ENCODE measurements around the gene SARDH. TPM values are rescaled to one million over a fixed set of nuclear protein-coding genes. Genes with fewer than 3 reads are reported as not detected.

SARDH gene
- total RNA-seq, 2 donors from 2014 or later: 8.4 to 11.2 TPM

- Histone ChIP-seq H3K9me3 (ENCODE audit: control insufficient read depth, low read length) (no peaks in the 10 kb centered on the region), H3K36me3 (ENCODE audit: control insufficient read depth, insufficient read depth, low read length) (no peaks in the 10 kb centered on the region), H3K27ac (ENCODE audit: low read depth, low read length) (no peak overlapping the region), H3K27me3 (ENCODE audit: control insufficient read depth, insufficient read depth, low read length, poor library complexity, severe bottlenecking) (no peaks in the 10 kb centered on the region), H3K4me3 (ENCODE audit: low read length) (no peak overlapping the region), H3K9ac (ENCODE audit: extremely low read depth, low read length, poor library complexity, severe bottlenecking) (no peak overlapping the region), H3K4me1 (ENCODE audit: control insufficient read depth, insufficient read depth, low read length) (no peaks in the 10 kb centered on the region)
- H3K27ac Mint-ChIP-seq: peak overlapping the region; percentile 36
- TF ChIP-seq, protein P1, sequence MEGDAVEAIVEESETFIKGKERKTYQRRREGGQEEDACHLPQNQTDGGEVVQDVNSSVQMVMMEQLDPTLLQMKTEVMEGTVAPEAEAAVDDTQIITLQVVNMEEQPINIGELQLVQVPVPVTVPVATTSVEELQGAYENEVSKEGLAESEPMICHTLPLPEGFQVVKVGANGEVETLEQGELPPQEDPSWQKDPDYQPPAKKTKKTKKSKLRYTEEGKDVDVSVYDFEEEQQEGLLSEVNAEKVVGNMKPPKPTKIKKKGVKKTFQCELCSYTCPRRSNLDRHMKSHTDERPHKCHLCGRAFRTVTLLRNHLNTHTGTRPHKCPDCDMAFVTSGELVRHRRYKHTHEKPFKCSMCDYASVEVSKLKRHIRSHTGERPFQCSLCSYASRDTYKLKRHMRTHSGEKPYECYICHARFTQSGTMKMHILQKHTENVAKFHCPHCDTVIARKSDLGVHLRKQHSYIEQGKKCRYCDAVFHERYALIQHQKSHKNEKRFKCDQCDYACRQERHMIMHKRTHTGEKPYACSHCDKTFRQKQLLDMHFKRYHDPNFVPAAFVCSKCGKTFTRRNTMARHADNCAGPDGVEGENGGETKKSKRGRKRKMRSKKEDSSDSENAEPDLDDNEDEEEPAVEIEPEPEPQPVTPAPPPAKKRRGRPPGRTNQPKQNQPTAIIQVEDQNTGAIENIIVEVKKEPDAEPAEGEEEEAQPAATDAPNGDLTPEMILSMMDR (conservative IDR thresholded peaks at IDR 0.05): peak; percentile 64
- peaks cover 3% of the 10 kb centered on the region for H3K4me1 Mint-ChIP-seq
- no peaks in the 10 kb centered on the region for H3K27me3 Mint-ChIP-seq (ENCODE audit: insufficient read depth)
- no peak overlapping the region for H3K4me3 Mint-ChIP-seq
- peaks cover 7% of the 10 kb centered on the region for H3K9me3 Mint-ChIP-seq
- 86 to 87% methylated on average over 14 to 21 of the region's 21 CpGs for WGBS, 2 experiments (ENCODE audit: insufficient coverage in 1 of 2, insufficient read length in 1 of 2)
- H3K36me3 Mint-ChIP-seq (ENCODE audit: low read depth): no peaks in the 10 kb centered on the region
- DNase-seq: peak; percentile 74
Measured at GRCh38 chr9:133715866-133716563, 22.1 kb downstream of the SARDH start.

- Mint-ChIP-seq H3K4me3 (no peak overlapping the region), H3K4me1 (peaks cover 3% of the 10 kb centered on the region), H3K27me3 (ENCODE audit: insufficient read depth) (no peaks in the 10 kb centered on the region), H3K36me3 (ENCODE audit: low read depth) (no peaks in the 10 kb centered on the region), H3K27ac (peak overlapping the region; percentile 36), H3K9me3 (peaks cover 2% of the 10 kb centered on the region)
- WGBS, 2 experiments (ENCODE audit: insufficient coverage in 1 of 2, insufficient read length in 1 of 2): 82 to 87% methylated on average over 17 to 23 of the region's 23 CpGs
- Histone ChIP-seq H3K9me3 (ENCODE audit: control insufficient read depth, low read length) (no peaks in the 10 kb centered on the region), H3K4me3 (ENCODE audit: low read length) (no peak overlapping the region), H3K36me3 (ENCODE audit: control insufficient read depth, insufficient read depth, low read length) (no peaks in the 10 kb centered on the region), H3K4me1 (ENCODE audit: control insufficient read depth, insufficient read depth, low read length) (no peaks in the 10 kb centered on the region), H3K9ac (ENCODE audit: extremely low read depth, low read length, poor library complexity, severe bottlenecking) (no peak overlapping the region), H3K27me3 (ENCODE audit: control insufficient read depth, insufficient read depth, low read length, poor library complexity, severe bottlenecking) (no peaks in the 10 kb centered on the region), H3K27ac (ENCODE audit: low read depth, low read length) (no peak overlapping the region)
- TF ChIP-seq, protein P1 (conservative IDR thresholded peaks at IDR 0.05): no peak
- DNase-seq: peak; percentile 43
Measured at GRCh38 chr9:133715295-133715865, 22.8 kb downstream of the SARDH start.

DNA sequence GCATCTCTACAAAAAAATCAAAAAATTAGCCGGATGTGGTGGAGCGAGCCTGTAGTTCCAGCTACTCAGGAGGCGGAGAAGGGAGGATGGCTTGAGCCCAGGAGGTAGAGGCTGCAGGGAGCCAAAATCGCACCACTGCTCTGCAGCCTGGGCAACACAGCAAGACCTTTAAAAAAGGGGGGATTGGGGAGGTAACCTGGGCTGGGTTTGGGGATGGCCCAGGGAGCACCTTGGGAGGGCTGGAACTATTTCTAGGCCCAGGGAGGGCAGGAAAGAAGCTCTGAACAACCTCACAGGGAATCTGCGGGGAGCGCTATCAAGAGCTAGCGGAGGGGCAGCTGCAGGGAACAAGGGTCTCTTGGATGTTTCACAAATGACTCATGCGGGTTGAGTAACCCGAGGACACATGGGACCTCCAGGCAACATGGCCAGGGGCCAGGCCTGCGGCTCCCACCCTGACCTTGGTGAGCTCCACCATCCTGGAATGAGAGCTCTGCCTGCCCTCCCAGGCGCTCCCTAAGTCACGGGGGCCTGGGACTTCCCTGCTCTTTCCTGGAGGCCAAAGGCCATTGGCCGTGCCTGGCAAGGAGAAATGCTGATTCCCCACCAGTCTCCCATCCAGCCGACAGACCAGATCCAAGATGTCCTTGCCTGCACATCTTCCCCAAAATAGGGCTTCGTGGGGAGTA, 23.4 kb downstream of the SARDH start:
- Mint-ChIP-seq H3K27ac (peak overlapping the region; percentile 82), H3K4me1 (peaks cover 3% of the 10 kb centered on the region), H3K36me3 (ENCODE audit: low read depth) (no peaks in the 10 kb centered on the region), H3K27me3 (ENCODE audit: insufficient read depth) (no peaks in the 10 kb centered on the region), H3K9me3 (no peaks in the 10 kb centered on the region), H3K4me3 (no peak overlapping the region)
- Histone ChIP-seq H3K27me3 (ENCODE audit: control insufficient read depth, insufficient read depth, low read length, poor library complexity, severe bottlenecking) (no peaks in the 10 kb centered on the region), H3K36me3 (ENCODE audit: control insufficient read depth, insufficient read depth, low read length) (no peaks in the 10 kb centered on the region), H3K4me1 (ENCODE audit: control insufficient read depth, insufficient read depth, low read length) (no peaks in the 10 kb centered on the region), H3K4me3 (ENCODE audit: low read length) (no peak overlapping the region), H3K9me3 (ENCODE audit: control insufficient read depth, low read length) (no peaks in the 10 kb centered on the region), H3K27ac (ENCODE audit: low read depth, low read length) (no peak overlapping the region), H3K9ac (ENCODE audit: extremely low read depth, low read length, poor library complexity, severe bottlenecking) (no peak overlapping the region)
- 92 to 94% methylated on average over 7 to 15 of the region's 15 CpGs for WGBS, 2 experiments (ENCODE audit: insufficient coverage in 1 of 2, insufficient read length in 1 of 2)
- DNase-seq: peak; percentile 56
- TF ChIP-seq, protein P1 (conservative IDR thresholded peaks at IDR 0.05): no peak

All from endodermal cell (in vitro differentiated cells).